ENCODE measurements around the gene KCNJ18.

DNA sequence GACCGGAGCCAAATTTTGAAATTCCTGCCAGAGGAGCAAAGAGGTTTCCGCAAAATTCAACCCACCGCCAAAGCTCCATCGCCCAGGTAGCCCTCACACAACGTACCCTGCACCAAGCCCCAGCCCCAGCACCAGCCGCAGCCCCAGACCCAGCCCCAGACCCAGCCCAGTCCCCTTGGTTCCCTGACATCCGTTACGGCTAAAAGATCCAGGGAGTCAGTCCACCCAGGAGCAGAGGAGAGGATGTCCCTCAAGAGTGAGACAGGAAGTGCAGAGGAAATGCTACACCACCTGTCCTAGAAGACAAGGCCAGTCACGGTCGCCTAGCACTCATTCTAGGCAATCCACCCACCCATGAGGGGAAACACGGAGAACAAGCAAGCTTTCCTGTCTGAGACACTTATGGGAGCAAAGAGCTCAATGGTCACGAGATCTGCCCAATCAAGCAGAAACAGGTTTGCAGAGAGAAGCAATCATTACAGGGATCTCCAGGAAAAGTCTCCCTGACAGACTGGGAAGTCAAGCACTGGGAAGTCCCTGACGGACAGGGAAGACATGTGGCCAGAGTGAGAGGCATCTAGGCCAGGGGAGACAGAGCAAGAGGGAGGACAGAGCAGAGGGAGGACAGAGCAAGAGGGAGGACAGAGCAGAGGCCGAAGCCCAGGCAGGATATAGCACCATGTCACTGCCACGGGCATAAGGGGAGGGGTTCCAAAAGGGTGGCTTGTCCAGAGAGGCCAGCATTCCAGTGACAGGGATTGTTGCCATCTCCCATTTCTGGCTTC lies 15.0 kb upstream of the KCNJ18 start:
- TF ChIP-seq CTCF (IDR thresholded peaks at IDR 0.05; ENCODE audit: poor library complexity) (no peak), EZH2 (IDR thresholded peaks at IDR 0.05; ENCODE audit: borderline replicate concordance) (no peak)
